ENCODE results near the gene VASH1.

DNA sequence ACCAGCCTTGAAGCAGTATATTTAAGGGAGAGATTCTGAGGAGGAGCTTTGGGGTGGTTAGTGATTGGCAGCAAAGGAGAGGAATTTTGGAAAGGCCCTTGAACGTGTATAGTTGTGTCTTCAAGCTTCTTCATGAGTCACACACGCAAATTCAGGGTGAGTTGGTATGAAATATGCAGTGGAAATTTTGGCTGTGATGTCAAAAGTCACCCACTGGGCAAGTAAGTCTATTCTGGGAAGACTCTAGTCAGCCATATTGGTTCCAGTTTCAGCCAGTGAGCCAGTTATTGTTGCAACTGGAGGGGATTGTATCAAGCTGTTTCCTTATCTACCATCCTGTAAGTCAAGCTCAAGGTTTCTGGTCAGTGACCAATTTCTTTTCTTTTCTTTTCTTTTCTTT lies 32.0 kb upstream of the VASH1 start:
- no peak for TF ChIP-seq CTCF (IDR thresholded peaks at IDR 0.05)
- TF ChIP-seq, protein P1, sequence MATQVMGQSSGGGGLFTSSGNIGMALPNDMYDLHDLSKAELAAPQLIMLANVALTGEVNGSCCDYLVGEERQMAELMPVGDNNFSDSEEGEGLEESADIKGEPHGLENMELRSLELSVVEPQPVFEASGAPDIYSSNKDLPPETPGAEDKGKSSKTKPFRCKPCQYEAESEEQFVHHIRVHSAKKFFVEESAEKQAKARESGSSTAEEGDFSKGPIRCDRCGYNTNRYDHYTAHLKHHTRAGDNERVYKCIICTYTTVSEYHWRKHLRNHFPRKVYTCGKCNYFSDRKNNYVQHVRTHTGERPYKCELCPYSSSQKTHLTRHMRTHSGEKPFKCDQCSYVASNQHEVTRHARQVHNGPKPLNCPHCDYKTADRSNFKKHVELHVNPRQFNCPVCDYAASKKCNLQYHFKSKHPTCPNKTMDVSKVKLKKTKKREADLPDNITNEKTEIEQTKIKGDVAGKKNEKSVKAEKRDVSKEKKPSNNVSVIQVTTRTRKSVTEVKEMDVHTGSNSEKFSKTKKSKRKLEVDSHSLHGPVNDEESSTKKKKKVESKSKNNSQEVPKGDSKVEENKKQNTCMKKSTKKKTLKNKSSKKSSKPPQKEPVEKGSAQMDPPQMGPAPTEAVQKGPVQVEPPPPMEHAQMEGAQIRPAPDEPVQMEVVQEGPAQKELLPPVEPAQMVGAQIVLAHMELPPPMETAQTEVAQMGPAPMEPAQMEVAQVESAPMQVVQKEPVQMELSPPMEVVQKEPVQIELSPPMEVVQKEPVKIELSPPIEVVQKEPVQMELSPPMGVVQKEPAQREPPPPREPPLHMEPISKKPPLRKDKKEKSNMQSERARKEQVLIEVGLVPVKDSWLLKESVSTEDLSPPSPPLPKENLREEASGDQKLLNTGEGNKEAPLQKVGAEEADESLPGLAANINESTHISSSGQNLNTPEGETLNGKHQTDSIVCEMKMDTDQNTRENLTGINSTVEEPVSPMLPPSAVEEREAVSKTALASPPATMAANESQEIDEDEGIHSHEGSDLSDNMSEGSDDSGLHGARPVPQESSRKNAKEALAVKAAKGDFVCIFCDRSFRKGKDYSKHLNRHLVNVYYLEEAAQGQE (IDR thresholded peaks at IDR 0.05; ENCODE audit: insufficient read depth in 1 of 2, low read depth in 2 of 2, low read length in 1 of 2): no peak
- no peak for TF ChIP-seq POLR2AphosphoS5 (IDR thresholded peaks at IDR 0.05; ENCODE audit: low read depth, low read length)
- TF ChIP-seq TCF7L2 (IDR thresholded peaks at IDR 0.05; ENCODE audit: low read depth, low read length): no peak
- TF ChIP-seq SIN3A (IDR thresholded peaks at IDR 0.05; ENCODE audit: borderline replicate concordance, insufficient read depth, low read depth, low read length): no peak
